GM21447 (cell line): Measurements from ENCODE around the gene C5orf52.
"Not testable (repeated sequence)": the region's sequence is repeated elsewhere in the genome, so short reads cannot be mapped to it uniquely, and the experiment has no call there.

Source experiments
- ATAC-seq: cut with Tn5 transposase; IDR thresholded peaks from one replicate; pipeline ENCODE4 v1.9.1; 2021; ENCODE audit not compliant: unreplicated experiment

The C5orf52 gene

DNA sequence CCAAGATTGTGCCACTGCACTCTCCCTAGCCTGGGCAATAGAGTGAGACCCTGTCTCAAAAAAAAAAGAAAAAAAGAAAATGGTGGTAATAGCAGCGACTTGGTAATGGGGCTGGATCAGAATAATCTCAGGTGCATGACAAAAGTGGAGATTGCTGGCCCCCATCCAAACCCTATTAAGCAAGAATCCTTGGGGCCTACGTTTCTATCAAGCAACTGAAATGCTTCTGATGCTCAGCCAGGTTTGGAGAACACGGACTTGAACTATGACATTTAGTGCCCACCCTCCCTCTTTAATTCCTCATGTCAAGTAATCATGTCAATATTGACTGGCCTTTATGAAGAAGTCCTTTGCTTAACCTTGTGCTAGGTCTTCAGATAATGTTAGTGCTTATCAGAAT lies 6.6 kb downstream of the C5orf52 start:
- no peak for ATAC-seq

DNA sequence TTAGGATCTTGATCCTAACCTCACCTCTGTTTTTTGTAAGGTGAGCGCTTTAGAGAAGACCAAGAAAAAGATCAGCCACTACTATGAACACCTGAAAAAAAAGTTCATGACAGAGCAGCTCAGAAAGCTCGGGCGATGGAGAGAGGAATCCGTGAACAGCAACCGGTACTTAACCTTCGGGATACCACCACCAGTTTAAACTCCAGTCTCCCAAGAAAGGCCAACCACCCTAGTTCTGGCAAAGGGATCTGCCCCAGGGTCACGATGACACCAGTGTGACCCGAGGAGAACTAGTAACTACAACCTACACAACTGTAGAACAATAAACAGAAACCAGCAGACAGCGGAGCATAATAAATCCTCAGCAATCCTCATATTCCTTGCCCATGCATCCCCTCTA lies 8.5 kb downstream of the C5orf52 start:
- ATAC-seq = no peak

DNA sequence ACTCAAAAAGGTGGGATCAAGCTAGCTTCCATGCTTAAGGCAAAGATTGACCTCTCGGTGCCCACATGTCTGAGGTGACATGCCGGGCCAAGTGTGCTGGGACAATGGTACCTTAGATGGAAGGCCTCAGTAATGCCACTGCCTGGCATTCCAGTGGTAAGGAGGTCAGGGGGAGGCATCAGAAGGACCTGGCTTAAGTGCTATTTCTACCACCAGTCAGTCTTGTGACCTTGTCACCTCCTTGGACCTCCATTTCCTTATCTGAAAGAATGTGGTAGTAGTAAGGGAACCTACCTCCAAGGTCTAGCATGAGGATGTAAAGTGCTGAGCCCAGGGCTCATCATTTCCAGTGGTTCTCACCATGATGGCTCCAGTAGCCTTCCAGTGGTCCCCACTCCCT lies 8.9 kb downstream of the C5orf52 start:
- ATAC-seq = no peak

- ATAC-seq = no peak
Observed at GRCh38 chr5:157681048-157681447, 9.7 kb downstream of the C5orf52 start.

DNA sequence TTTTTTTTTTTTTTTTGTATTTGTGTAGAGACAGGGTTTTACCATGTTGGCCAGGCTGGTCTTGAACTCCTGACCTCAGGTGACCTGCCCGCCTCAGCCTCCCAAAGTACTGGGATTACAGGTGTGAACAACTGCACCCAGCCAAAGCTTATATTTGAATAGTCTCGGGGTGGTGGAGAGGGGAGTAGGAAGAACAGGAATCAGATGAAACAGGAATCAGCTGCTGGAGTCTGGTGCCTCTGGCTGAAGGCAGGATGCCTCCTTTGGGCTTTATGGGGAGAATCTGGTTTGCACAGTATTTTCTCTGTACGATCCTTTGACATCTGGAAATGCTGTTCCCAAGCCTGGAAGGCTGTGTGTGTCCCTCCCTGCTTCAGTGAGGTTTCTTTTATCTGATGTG lies 10.9 kb downstream of the C5orf52 start:
- no peak for ATAC-seq

DNA sequence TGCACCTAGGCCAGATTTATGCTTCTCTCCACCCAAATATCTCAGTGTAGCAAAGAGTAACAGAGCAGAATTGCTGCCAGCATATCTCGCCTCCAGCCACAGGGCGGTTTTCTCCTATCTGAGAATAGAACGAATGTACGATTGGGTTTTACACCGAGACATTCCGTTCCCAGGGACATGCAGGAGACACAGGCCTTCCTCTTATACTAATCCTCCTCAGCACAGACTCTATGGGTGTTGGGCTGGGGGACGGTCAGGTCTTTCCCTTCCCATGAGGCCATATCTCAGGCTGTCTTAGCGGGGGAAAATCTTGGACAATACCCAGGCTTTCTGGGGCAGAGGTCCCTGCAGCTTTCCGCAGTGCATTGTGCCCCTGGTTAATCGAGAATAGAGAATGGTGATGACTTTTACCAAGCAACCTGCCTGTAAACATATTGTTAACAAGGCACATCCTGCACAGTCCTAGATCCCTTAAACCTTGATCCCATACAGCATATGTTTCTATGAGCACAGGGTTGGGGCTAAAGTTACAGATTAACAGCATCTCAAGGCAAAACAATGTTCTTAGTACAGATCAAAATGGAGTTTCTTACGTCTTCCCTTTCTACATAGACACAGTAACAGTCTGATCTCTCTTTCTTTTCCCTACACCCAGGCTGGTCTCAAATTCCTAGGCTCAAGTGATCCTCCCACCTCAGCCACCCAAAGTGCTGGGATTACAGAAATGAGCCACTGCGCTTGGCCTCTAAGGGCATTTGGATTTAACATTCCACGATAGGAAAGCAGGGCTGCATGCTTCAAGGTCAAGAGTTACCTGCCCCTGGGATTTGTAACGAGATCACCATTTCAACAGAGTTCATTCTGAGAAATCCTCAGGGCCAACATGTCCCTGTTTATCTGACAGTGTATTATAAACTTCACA lies 15.2 kb downstream of the C5orf52 start:
- ATAC-seq = not testable (repeated sequence)

- no peak for ATAC-seq
Observed at GRCh38 chr5:157687198-157687554, 15.8 kb downstream of the C5orf52 start.

GRCh38 chr5:157689942-157690689 lies 18.8 kb downstream of the C5orf52 start:
- ATAC-seq = no peak

DNA sequence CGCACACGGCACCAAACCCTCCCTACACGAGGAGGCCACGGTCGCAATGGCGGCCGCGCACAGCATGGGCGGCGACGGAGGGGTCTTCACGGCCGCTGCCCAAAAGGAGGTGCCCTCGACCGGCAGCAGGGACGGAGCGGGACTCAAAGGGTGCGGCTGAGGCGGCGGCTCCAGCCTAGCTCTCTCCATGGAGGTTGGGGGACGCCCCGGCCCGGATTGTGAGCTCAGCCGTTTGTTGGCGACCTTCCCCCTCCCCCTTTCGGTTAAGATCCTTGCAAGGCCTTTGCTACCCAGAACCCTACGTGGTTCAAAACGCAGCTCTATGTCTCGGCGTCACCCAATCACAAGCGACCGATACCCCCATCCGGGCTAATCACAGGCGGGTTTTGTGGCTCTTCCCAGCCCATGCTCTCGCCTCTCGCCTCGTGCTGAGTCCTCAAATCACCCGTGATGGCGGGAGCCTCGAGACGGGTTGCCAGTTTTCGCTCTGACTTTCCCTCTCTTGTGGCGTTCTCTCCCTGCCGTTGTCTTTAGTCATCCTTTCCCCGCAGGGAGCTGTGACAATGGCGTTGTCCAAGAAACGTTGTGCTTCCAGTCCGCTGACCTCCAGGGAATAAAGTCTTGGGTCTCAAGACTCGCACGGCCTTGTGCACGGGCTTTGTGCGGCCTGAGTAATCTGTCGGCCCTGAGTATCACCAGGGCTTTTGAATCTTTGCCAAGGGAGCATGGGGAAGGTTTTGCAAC lies 19.5 kb downstream of the C5orf52 start:
- ATAC-seq = no peak

DNA sequence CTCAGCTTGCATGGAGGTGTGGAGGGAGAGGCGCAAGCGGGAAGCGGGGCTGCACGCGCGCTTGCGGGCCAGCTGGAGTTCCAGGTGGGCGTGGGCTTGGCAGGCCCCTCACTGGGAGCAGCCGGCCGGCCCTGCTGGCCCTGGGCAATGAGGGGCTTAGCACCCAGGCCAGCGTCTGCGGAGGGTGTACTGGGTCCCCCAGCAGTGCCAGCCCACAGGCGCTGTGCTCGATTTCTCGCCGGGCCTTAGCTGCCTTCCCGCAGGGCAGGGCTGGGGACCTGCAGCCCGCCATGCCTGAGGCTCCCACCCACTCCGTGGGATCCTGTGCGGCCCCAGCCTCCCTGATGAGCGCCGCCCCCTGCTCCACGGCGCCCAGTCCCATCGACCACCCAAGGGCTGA lies 22.5 kb downstream of the C5orf52 start:
- ATAC-seq = not testable (repeated sequence)

DNA sequence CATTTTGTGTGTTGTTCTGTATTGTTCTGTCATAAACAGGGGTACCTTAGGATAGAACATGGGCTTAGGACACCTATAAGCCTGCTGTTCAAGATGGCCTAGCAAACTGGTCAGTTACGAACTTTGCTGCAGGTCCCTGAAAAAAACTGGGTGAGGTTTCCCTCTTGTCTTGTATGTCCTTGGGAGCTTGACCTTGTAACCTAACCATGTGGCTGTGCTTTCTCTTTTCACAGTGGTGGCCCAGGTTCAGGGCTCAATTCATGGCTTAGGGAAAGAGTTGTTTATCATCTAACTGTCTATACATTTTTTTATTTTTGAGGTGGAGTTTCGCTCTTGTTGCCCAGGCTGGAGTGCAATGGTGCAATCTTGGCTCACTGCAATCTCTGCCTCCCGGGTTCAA lies 24.8 kb downstream of the C5orf52 start:
- not testable (repeated sequence) for ATAC-seq

- ATAC-seq = not testable (repeated sequence)
Observed at GRCh38 chr5:157698674-157699073, 27.3 kb downstream of the C5orf52 start.

- ATAC-seq = no peak
Observed at GRCh38 chr5:157703736-157704135, 32.4 kb downstream of the C5orf52 start.

- ATAC-seq = no peak
Observed at GRCh38 chr5:157708866-157709265, 37.5 kb downstream of the C5orf52 start.

DNA sequence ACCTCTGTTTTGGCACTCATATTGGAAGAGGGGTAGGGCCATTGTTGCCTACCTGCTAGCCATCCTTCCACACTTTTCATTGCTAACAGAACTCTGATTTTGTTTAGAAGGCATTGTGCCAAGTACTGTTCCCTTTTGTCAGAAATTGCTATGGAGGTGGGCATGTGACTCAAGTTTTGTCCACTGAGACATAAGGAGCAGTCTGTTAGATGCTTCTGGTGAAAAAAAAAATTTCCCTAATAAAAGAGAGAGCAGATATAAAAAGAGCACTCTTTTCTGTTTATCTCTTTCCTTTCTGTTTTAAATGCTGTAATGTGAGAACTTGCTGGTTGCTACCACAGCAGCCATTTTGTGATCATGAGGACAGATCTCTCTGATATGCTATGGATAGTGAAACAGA lies 38.0 kb downstream of the C5orf52 start:
- ATAC-seq = no peak

- no peak for ATAC-seq
Observed at GRCh38 chr5:157710431-157710830, 39.1 kb downstream of the C5orf52 start.

DNA sequence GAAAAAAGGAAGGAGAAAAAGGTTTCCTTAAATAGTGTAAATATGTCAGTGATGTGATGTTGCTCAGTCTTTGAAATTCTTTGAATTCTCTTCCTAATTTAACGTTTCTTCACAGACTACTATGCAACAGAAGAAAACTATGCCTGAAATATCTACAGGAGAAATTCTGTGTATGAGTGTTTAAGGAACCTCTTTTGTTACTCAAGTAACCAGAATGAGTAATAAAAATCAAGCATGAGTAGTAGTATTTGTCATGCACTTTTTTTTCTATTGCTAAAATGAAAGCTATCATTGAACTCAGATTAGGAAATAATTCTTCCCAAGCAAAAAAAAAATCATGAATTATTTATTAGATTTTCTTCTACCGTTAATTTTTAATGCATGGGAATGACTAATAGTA lies 39.5 kb downstream of the C5orf52 start:
- ATAC-seq = no peak

DNA sequence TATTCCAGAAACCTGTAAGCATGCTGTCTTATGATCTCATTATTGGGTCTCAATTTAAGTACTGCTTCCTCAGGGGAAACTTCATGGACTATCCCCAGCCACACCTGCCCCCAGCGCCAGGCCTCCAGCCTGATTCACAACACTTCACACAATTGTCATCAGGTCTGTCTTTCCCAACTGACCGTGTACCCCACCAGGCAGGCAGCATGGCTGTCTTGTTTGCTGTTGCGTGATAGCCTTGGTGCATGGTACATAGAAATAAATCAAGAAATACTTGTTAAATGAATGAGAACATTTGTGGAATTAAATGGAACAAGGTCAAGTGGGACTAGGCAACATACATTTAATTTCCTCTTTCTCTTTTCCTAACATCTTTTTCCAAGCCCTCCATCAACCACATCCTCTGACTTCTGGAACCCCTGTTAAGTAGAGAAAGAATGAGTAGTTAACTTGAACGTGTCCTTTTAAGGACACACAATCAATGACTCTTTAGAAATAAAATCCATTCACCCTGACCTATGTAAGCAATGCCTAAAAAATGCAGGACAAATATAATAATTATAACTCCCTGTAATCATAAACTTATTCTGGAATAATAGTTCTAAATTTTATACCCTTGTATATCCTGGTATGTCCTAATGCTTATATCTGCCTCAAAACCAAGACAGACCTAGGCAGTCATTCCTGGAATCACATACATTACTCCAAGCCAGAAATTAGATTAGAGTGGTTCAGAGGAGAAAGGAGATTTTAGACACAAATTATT lies 42.7 kb downstream of the C5orf52 start:
- ATAC-seq = no peak

- ATAC-seq = no peak
Observed at GRCh38 chr5:157714596-157714864, 43.2 kb downstream of the C5orf52 start.

- ATAC-seq = peak; percentile 75
Observed at GRCh38 chr5:157718519-157718918, 47.2 kb downstream of the C5orf52 start.

GRCh38 chr5:157719245-157719644 lies 47.9 kb downstream of the C5orf52 start:
- no peak for ATAC-seq
